Sigmoid colon (tissue), 7 donors: Measurements from ENCODE around the gene DDX6. TPM values are rescaled to one million over a fixed set of nuclear protein-coding genes. Genes with fewer than 3 reads are reported as not detected.

Experiments used
- DNase-seq: peaks from one replicate; pipeline ENCODE4 v3.0.0-alpha.2; 2019
- H3K27ac ChIP-seq, 4 donors: fragments of 200-600 bp; sonication (generic); one replicate each; pipeline ENCODE4 v1.5.1; 2016 to 2019; ENCODE audit warnings: mild to moderate bottlenecking in 1 of 4
- H3K27me3 ChIP-seq, 3 donors: fragments of 200-600 bp; sonication (generic); one replicate each; pipeline ENCODE4 v1.5.1; 2019; ENCODE audit warnings: mild to moderate bottlenecking in 1 of 3
- H3K36me3 ChIP-seq, 4 donors: fragments of 200-600 bp; sonication (generic); one replicate each; pipeline ENCODE4 v1.5.1; 2016 to 2019
- H3K4me1 ChIP-seq, 4 donors: fragments of 200-600 bp; sonication (generic); one replicate each; pipeline ENCODE4 v1.5.1; 2017 to 2019
- H3K4me3 ChIP-seq, 4 donors: fragments of 200-600 bp; sonication (generic); one replicate each; pipeline ENCODE4 v1.5.1; 2017 to 2019; ENCODE audit warnings: mild to moderate bottlenecking in 2 of 4, moderate library complexity in 1 of 4
- H3K9me3 ChIP-seq, 4 donors: fragments of 200-600 bp in 3 of 4; sonication (generic) in 3 of 4; one replicate each; pipeline versions ENCODE4 v1.5.1 to v1.6.1; 2013 to 2019
- CTCF ChIP-seq, 4 experiments: fragments of 450-650 bp in 3 of 4; fragments of 200-600 bp in 1 of 4; IDR thresholded peaks; one replicate each; pipeline ENCODE4 v1.5.1; 2016 to 2019; ENCODE audit warnings: antibody characterized with exemption in 4 of 4, mild to moderate bottlenecking in 3 of 4, moderate library complexity in 2 of 4
- EP300 ChIP-seq, 4 donors: sonication (generic); formaldehyde crosslinking; IDR thresholded peaks; one replicate each; pipeline ENCODE4 v1.6.1; 2017; ENCODE audit warnings: antibody characterized with exemption in 4 of 4
- POLR2A ChIP-seq, 2 donors: fragments of 450-650 bp; IDR thresholded peaks; one replicate each; pipeline ENCODE4 v1.6.1; 2016; ENCODE audit warnings: antibody characterized with exemption in 2 of 2, mild to moderate bottlenecking in 2 of 2, moderate library complexity in 2 of 2
- POLR2AphosphoS5 ChIP-seq, 4 donors: sonication (generic); formaldehyde crosslinking; IDR thresholded peaks; one replicate each; pipeline ENCODE4 v1.6.1; 2017; ENCODE audit warnings: antibody characterized with exemption in 4 of 4
- WGBS, 2 donors: extraction: QIAGEN DNeasy Blood & Tissue Kit; methylation state at CpG; one replicate each; pipeline ENCODE4 v1.1.7; 2013; 5-methylcytosine and 5-hydroxymethylcytosine counted together
- intact Hi-C: fragments of 100-400 bp; cut with DNase I; formaldehyde crosslinking; loops from one replicate; pipeline ENCODE4 v1.15.1; 2023
- polyA plus RNA-seq, 3 donors: library from polyadenylated mRNA; stranded (reverse); fragments of 200-250 nt; gene quantifications; one replicate each; pipeline ENCODE4 v1.2.3, GENCODE V29; 2013
- total RNA-seq, 4 donors: library from RNA; depleted of rRNA; stranded (reverse); fragments of >200 nt; gene quantifications; one replicate each; pipeline ENCODE4 v1.1.0, GENCODE V29; 2016
- donor health status: healthy with polysubstance abuse.
- donor health status: Bipolar disorder and iron deficiency.
- donor health status: healthy.

Gene DDX6
- total and polyA plus RNA-seq, 7 donors: 19.2 to 137 (median 97.8) TPM

DNA sequence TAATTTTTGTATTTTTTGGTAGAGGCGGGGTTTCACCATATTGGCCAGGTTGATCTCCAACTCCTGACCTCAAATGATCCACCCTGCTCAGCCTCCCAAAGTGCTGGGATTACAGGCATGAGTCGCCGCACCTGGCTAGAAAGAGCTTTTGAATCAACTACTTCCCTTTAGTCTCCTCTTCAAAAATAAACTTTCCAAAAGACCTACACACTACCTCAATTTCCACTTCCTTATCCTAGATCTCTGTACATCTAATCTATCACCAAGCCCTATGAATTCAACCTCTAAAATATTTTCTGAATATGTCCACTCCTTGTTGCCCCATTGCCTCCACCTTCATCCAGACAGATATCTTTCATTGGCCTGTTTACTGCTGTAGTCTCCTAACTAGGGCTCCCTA lies 13.1 kb upstream of the DDX6 start:
- no peak for TF ChIP-seq CTCF (IDR thresholded peaks at IDR 0.05)
- no peak for TF ChIP-seq EP300 (IDR thresholded peaks at IDR 0.05)
- no peak for TF ChIP-seq POLR2AphosphoS5 (IDR thresholded peaks at IDR 0.05)
- no peak for TF ChIP-seq POLR2A (IDR thresholded peaks at IDR 0.05)
- no peak for DNase-seq
- Histone ChIP-seq H3K9me3 (no peaks in the 10 kb centered on the region), H3K27me3 (no peaks in the 10 kb centered on the region), H3K4me3 (no peak overlapping the region), H3K27ac (no peak overlapping the region), H3K4me1 (no peaks in the 10 kb centered on the region), H3K36me3 (no peaks in the 10 kb centered on the region)
- WGBS, 2 donors: 95% methylated on average over 3 of the region's 3 CpGs
- intact Hi-C loops: no loop called here

DNA sequence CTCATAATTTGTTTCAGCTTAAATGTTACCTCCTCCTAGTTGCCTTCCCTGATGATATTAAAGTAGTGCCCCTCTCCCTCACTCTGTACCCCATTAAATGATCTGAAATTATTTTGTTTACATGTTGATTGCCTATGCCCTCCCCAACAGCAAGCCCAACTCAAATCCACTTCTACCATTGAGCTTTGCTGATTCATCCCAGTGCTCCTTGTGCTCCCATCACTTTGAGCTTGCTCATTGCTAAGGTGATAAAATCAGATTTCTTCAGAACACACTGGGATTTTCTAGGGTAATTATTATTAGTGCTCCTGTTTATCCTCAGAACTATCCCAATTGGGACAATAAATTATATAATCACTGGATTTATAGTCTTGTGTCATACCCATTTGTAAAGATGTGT lies 8.4 kb upstream of the DDX6 start:
- no peak overlapping the region for H3K27ac ChIP-seq
- H3K9me3 ChIP-seq: no peaks in the 10 kb centered on the region
- no peak overlapping the region for H3K4me3 ChIP-seq
- DNase-seq: no peak
- intact Hi-C loops: no loop called here
- no peaks in the 10 kb centered on the region for H3K36me3 ChIP-seq
- H3K4me1 ChIP-seq: no peaks in the 10 kb centered on the region
- TF ChIP-seq EP300 (IDR thresholded peaks at IDR 0.05): no peak
- TF ChIP-seq POLR2A (IDR thresholded peaks at IDR 0.05): no peak
- TF ChIP-seq CTCF (IDR thresholded peaks at IDR 0.05): no peak
- TF ChIP-seq POLR2AphosphoS5 (IDR thresholded peaks at IDR 0.05): no peak
- H3K27me3 ChIP-seq: no peaks in the 10 kb centered on the region

GRCh38 chr11:118797510-118797909 lies 6.5 kb upstream of the DDX6 start:
- Histone ChIP-seq H3K4me1 (peaks cover 0 to 8% (median 3%) of the 10 kb centered on the region in 4 donors), H3K9me3 (no peaks in the 10 kb centered on the region), H3K27ac (no peak overlapping the region), H3K36me3 (no peaks in the 10 kb centered on the region), H3K27me3 (no peaks in the 10 kb centered on the region), H3K4me3 (no peak overlapping the region)
- intact Hi-C loops: no loop called here
- TF ChIP-seq CTCF (IDR thresholded peaks at IDR 0.05) (no peak), POLR2AphosphoS5 (IDR thresholded peaks at IDR 0.05) (no peak), POLR2A (IDR thresholded peaks at IDR 0.05) (no peak), EP300 (IDR thresholded peaks at IDR 0.05) (no peak)
- DNase-seq: no peak
- WGBS, 2 donors: 83 to 92% methylated on average over 11 of the region's 11 CpGs

- no peaks in the 10 kb centered on the region for H3K27me3 ChIP-seq
- intact Hi-C loops: loop anchor here (2.0 to 5.0 kb wide), 3 partner anchors 28 to 115 kb away; no protein-coding TSS in a partner anchor
- peaks cover 0 to 32% (median 21%) of the 10 kb centered on the region in 4 donors for H3K4me1 ChIP-seq
- no peaks in the 10 kb centered on the region for H3K36me3 ChIP-seq
- no peaks in the 10 kb centered on the region for H3K9me3 ChIP-seq
- WGBS, 2 donors: 1 to 2% methylated on average over 8 of the region's 8 CpGs
- H3K27ac ChIP-seq: peak overlapping the region; percentile 97 to 99 (median 98)
- peak; percentile 78 to 91 (median 88) for TF ChIP-seq POLR2AphosphoS5 (IDR thresholded peaks at IDR 0.05)
- no peak for TF ChIP-seq EP300 (IDR thresholded peaks at IDR 0.05)
- no peak for TF ChIP-seq CTCF (IDR thresholded peaks at IDR 0.05)
- TF ChIP-seq POLR2A (IDR thresholded peaks at IDR 0.05): peak; percentile 74 to 79
- DNase-seq: peak; percentile 91
- H3K4me3 ChIP-seq: peak overlapping the region; percentile 66 to 95 (median 90)
Measured at GRCh38 chr11:118792570-118793124, 1.7 kb upstream of the DDX6 start.
